Erythroblast (primary cell): ENCODE results near the gene PCK1.

Experiments
- DNase-seq, 2 experiments: peaks; one replicate each; lab custom pipeline; 2025; lab: John Stamatoyannopoulos, UW
- GATA1 ChIP-seq: IDR thresholded peaks from 2 replicates; pipeline ENCODE4 v1.6.1; 2011; ENCODE audit warnings: low read depth, mild to moderate bottlenecking, control low read depth, low read length, moderate library complexity
- POLR2A ChIP-seq: IDR thresholded peaks from 2 replicates; pipeline ENCODE4 v1.6.1; 2011; ENCODE audit warnings: mild to moderate bottlenecking, low read length

PCK1 gene

DNA sequence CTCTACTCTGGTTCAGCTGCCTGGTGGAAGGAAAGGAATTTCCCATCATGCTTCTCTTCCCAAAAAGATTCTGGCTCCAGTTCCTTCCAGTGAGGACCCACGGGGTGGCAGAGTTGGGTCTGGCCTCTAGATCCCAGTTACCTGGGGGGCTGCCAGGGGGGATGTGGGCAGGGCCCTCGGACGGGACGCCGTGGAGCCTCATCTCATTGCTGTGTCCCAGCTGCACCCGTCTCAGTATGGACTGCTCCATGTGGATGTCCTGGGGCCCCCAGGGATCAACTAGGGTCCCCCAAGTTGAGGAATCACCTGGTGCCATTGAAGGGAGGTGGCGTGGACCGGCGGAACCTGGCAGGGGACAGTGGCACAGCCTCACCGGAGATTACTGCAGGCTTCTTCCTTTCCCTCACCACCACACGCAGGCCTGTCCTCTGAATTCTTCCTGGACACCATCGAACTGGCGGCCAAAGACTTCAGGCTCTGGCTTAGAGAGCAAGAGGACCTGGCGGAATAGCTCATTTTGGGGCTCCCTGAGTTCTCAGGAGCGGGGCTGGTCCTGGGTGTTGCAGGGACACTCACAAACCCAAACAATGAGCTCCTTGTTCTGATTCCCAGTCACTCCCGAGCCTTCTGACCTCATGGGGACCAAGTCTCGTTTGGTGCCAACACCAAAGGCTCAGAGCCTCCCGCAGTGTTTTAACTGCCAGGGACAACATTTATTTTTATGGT, 50.8 kb downstream of the PCK1 start:
- TF ChIP-seq POLR2A (no peak), GATA1 (no peak)
- DNase-seq, result no peak

DNA sequence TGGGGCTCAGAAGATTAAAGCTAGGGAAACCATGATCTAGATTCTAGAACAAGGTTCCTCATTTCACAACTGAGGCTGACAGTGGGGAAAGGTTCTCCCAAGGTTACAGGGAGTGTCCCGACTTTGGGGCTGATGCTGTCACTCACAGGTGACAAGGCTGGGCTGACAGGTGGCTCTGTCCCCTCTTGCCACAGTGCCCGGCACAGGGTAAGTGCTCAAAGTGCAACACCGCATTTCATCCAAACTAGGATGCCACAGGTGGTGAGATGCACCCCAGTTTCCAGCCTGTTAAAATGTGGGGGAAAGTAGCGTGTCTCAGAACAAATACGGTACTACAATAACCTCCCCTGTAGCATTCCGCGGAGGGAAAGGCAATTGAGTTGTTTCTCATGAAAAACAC, 51.5 kb downstream of the PCK1 start:
- DNase-seq, result no peak
- TF ChIP-seq GATA1, result no peak

DNA sequence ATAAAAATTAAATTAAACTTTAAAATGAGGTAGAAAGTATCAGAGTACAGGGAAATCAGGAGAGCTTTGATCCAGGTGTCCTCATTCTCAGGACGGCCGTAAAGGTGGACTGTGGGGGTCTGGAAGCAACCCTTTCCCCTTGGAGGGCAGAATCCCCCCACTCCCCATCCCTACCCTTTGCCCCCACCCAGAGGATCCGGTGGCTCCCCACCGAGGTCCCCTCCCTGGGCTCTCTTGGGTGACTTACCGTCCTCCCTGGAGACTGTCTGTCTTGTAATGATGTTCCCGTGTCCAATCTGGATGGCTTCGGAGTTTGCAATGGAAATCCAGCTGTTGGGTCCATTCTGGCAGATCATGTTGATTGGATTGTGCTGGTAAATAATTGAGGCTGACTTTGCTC, 52.0 kb downstream of the PCK1 start:
- no peak for DNase-seq
- TF ChIP-seq GATA1 (no peak), POLR2A (no peak)

DNA sequence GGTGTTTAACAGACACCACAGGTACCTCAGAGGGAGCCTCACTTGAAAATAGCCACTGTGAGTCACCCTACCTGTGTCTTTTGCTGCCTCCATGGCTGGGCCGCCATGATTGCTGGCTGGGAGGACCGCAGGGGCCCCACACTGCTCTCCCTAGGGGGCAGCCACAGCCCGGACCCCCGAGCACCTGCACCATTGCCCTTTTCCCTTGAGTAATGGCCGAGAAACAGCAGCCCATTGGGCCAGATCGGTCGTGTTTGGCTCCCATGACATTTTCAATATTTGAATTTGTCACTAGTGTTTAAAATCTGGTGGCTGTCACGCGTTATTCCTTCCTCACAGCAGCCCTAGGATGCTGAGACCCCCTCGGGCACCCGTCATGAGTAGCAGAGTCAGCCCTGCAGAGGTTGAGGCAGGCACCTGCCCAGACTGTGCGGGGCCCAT, 52.6 kb downstream of the PCK1 start:
- TF ChIP-seq POLR2A (no peak), GATA1 (no peak)
- DNase-seq, result no peak

DNA sequence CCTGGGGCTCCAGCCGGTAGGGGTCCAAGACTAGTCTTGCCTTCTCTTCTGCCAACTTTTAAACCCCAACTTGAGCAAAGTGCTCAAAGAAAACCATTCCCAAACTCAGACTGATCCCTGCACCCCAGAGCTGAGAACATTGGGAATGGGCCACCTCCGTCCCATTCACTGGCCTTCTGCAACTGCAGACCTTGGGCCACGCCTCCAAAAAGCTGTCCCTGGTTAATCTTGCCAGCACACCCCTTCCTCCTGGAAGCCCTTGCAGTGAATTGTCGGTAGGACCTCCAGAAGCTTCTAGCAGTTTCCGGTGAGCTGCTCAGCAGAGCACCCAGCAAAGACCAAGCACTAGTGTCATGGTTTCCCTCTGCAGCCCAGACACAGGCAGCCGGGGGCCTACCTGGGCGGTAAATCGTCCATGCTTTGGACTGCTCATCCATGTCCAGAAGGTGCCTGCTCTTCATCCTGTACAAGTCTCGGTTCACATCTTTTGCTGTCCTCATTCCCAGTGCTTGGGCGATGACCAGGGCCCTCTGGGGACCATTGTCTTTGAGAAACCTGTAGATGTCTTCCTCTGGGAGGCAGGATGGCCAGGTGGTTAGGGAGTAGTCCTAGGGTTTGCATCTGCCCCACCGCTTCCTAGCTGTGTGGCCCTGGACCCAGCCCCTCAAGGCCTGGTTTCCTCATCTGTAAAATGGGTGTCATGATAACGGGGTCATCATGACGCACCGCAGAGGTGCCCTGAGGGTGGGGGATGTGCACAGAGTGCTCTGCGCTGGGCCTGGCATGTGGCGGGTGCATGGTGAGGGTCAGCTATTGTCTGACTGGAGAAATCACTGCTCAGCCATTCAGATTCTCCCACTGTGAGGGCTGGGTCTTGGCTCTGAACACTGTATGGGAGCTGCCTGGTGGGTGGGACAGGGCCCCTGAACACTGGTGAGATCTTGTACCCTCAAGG, 53.9 kb downstream of the PCK1 start:
- no peak for TF ChIP-seq GATA1
- TF ChIP-seq POLR2A, result no peak
- no peak for DNase-seq

DNA sequence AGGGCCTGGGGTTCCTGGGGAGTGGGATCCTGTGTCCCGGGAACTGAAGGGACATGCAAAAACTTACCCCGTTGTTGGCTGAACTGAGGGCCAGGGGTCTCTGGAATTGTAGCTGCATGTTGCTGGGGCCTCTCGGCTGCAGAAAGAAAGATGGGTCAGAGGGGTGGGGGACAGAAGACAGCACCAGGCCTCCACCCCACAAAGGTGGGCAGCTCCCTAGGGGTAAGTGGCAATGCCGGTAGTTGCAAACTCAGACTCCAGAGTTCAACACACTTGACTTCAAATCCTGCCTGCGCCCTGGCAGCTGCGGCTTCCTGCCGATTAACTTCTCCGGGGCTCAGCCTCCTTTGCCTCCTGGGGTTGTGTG, 54.5 kb downstream of the PCK1 start:
- no peak for DNase-seq
- TF ChIP-seq GATA1 (no peak), POLR2A (no peak)

DNA sequence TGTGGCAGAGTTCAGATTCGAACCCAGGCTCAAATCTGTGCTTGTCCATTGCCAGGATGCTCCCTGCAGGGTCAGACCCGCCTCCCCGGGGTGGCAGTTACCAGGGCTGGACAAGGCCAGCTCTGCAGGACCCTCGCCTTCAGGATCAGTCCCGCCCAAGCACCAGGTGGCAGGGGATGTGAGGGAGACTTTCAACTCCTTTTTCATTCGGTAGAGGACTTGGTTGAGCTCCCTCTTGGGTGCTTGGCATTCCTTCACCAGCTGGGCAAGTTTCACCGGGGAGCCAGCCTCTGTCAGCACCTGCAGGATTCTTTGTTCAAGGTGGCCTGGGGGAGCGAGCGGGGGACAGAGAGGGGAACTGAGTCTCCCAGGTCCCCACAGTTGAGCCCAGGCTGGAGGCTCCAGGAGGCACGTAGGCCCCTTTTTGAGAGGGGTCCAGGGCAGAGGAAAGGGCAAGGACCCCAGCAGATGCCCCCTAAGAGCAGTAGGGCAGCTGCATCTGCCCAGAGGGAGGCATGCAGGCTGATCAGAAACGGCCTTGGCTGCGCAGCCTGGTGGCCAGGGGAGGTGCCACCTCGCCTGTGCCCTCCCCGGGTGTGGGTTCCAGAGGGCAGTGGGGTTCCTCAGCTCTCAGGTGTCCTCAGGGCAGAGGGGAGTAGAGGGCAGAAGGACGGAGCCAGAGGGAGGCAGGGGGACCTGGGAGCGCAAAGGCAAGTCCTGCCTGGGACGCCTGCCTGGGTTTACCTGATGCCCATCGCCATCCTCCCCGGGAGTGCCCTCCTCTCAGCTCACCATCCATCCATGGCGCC, 55.4 kb downstream of the PCK1 start:
- DNase-seq, result no peak
- no peak for TF ChIP-seq GATA1
- TF ChIP-seq POLR2A, result no peak

DNA sequence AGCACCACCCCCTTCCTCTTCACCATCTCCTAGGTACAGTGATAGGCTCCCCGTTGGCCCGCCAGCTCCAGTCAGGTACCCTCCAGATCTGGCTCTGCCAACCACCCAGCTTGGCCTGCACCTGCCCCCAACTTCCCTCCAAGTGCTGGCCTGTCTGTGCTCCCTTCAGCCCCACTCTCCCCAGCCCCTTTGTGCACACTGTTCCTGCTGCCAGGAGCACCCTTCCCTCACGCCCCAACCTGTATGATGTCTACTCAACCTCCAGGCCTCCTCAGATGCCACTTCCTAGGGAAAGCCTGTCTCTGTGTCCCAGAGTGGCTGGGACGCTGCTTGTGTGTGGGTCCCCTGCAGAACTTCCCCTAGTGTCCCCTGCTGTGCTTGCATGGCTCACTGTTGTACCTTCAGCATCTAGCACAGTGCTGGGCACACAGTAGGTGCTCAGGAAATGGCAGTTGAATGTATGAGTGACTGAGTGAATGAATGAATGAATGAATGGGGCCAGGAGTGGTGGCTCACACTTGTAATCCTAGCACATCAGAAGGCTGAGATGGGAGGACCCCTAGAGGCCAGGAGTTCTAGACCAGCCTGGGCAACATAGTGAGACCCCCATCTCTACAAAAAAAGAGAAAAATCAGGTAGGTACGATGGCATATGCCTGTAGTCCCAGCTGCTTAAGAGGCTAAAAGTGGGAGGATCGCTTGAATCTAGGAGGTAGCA, 56.3 kb downstream of the PCK1 start:
- TF ChIP-seq GATA1 (no peak), POLR2A (no peak)
- no peak for DNase-seq
